Fibroblast of lung (primary cell): ENCODE data around the gene TAOK1.

Experiments
- EZH2 ChIP-seq: IDR thresholded peaks from 2 replicates; pipeline ENCODE4 v1.5.1; 2012; ENCODE audit warnings: low read length, control low read depth, mild to moderate bottlenecking; ENCODE audit errors: missing control alignments
- TF ChIP-seq, protein P1 (sequence below), 2 donors: IDR thresholded peaks in 1 of 2; conservative IDR thresholded peaks in 1 of 2; 1 replicate in 1 of 2; 2 replicates in 1 of 2; pipeline ENCODE4 v1.5.1; 2011 to 2012; ENCODE audit warnings: low read length in 2 of 2, control low read depth in 1 of 2, inconsistent platforms in 1 of 2, low read depth in 1 of 2, mild to moderate bottlenecking in 1 of 2

DNA sequence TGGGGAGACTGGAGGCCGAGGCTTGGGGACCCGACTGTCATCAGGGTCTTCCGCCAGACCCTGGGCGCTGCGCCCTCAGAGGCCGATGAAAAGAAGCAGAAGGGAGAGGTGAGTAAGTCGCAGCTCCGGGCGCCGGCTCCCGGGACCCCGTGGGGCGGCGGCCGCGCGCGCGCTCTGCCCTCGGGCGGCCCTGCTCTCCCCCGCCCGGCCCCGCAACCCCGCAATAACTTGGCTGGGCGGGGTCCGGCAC lies 177.1 kb downstream of the TAOK1 start:
- TF ChIP-seq, protein P1, sequence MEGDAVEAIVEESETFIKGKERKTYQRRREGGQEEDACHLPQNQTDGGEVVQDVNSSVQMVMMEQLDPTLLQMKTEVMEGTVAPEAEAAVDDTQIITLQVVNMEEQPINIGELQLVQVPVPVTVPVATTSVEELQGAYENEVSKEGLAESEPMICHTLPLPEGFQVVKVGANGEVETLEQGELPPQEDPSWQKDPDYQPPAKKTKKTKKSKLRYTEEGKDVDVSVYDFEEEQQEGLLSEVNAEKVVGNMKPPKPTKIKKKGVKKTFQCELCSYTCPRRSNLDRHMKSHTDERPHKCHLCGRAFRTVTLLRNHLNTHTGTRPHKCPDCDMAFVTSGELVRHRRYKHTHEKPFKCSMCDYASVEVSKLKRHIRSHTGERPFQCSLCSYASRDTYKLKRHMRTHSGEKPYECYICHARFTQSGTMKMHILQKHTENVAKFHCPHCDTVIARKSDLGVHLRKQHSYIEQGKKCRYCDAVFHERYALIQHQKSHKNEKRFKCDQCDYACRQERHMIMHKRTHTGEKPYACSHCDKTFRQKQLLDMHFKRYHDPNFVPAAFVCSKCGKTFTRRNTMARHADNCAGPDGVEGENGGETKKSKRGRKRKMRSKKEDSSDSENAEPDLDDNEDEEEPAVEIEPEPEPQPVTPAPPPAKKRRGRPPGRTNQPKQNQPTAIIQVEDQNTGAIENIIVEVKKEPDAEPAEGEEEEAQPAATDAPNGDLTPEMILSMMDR (conservative IDR thresholded peaks at IDR 0.05 in 1 of 2, IDR thresholded peaks at IDR 0.05 in 1 of 2; ENCODE audit: low read depth in 1 of 2, low read length in 2 of 2) = no peak
- TF ChIP-seq EZH2 = no peak
